Panc1 (cell line): ENCODE data around the gene CDC42BPA.

Experiments used
- CTCF ChIP-seq: fragments of 450-650 bp; IDR thresholded peaks from 2 replicates; pipeline ENCODE4 v1.5.1; 2017; ENCODE audit warnings: mild to moderate bottlenecking
- POLR2AphosphoS5 ChIP-seq: IDR thresholded peaks from 2 replicates; pipeline ENCODE4 v1.6.1; 2012; ENCODE audit warnings: mild to moderate bottlenecking, low read depth, low read length, moderate library complexity
- TCF7L2 ChIP-seq: IDR thresholded peaks from 2 replicates; pipeline ENCODE4 v1.6.1; 2011; ENCODE audit warnings: mild to moderate bottlenecking, low read depth, low read length, inconsistent platforms

GRCh38 chr1:226967665-226968064 is 350.6 kb downstream of the CDC42BPA start:
- TF ChIP-seq CTCF (no peak), POLR2AphosphoS5 (no peak), TCF7L2 (no peak)
